ENCODE measurements around the gene FAHD2A. TPM values are rescaled to one million over a fixed set of nuclear protein-coding genes. Genes with fewer than 3 reads are reported as not detected.

The FAHD2A gene
- total and polyA plus RNA-seq, 2 of the 8 experiments (the other 6 are each of a cell fraction or from before 2014, with no cell fraction given): 24.2 to 26.7 TPM

GRCh38 chr2:95388091-95388692 lies 14.3 kb upstream of the FAHD2A start:
- Histone ChIP-seq H3K79me2 (ENCODE audit: control insufficient read depth in 1 of 2, insufficient read depth in 2 of 2, low read length in 2 of 2) (no peaks in the 10 kb centered on the region), H3K14ac (ENCODE audit: insufficient read length) (no peak overlapping the region), H3K4me2 (ENCODE audit: insufficient read depth in 1 of 2, low read depth in 2 of 2, low read length in 2 of 2) (no peak overlapping the region), H2BK15ac (ENCODE audit: low read length) (no peak overlapping the region), H3K23me2 (ENCODE audit: low read depth, low read length) (no peaks in the 10 kb centered on the region), H3K18ac (ENCODE audit: extremely low read depth, low read length) (no peak overlapping the region), H3K56ac (replicated peaks; ENCODE audit: insufficient read length, low read depth, low read length) (no peak overlapping the region), H3K36me3 (ENCODE audit: control insufficient read depth in 2 of 4, insufficient read depth in 4 of 4, low read length in 3 of 4) (no peaks in the 10 kb centered on the region), H2BK20ac (ENCODE audit: low read length) (no peak overlapping the region), H2AFZ (ENCODE audit: low read length) (no peak overlapping the region), H3K27me3 (replicated peaks in 1 of 4; ENCODE audit: control insufficient read depth in 3 of 4, extremely low read depth in 1 of 4, insufficient read depth in 3 of 4, low read length in 3 of 4) (peaks cover 0 to 2% (median 0%) of the 10 kb centered on the region in 4 experiments; a peak in 1 of 7 replicates), H2BK12ac (ENCODE audit: low read depth, low read length) (no peak overlapping the region), H2BK120ac (replicated peaks; ENCODE audit: low read depth, low read length) (no peak overlapping the region), H3K79me1 (ENCODE audit: low read depth, low read length) (no peaks in the 10 kb centered on the region), H3K23ac (ENCODE audit: insufficient read length) (no peak overlapping the region), H2AK5ac (ENCODE audit: low read depth, low read length) (no peak overlapping the region), H4K20me1 (replicated peaks in 1 of 2; ENCODE audit: control insufficient read depth in 1 of 2, insufficient read depth in 2 of 2, low read length in 2 of 2) (no peaks in the 10 kb centered on the region), H3K27ac (ENCODE audit: low read depth, low read length) (no peak overlapping the region), H3K4me1 (replicated peaks in 1 of 4; ENCODE audit: control insufficient read depth in 3 of 4, insufficient read depth in 4 of 4, low read length in 3 of 4) (no peaks in the 10 kb centered on the region; a peak in 1 of 7 replicates), H3K4me3 (ENCODE audit: extremely low read depth in 1 of 4, insufficient read depth in 2 of 4, low read depth in 3 of 4, low read length in 4 of 4) (no peak overlapping the region), H4K91ac (replicated peaks; ENCODE audit: insufficient read length, low read length) (no peak overlapping the region), H4K5ac (ENCODE audit: insufficient read length, low read depth, low read length) (no peak overlapping the region), H2BK5ac (ENCODE audit: low read depth, low read length) (no peak overlapping the region), H3K9me3 (ENCODE audit: insufficient read depth in 2 of 2, low read depth in 1 of 2, low read length in 1 of 2) (peaks cover 52 to 87% of the 10 kb centered on the region in 2 experiments), H3K4ac (replicated peaks; ENCODE audit: insufficient read length, low read depth, low read length) (no peak overlapping the region), H4K8ac (ENCODE audit: extremely low read depth, insufficient read depth, low read length) (no peak overlapping the region), H3K9ac (replicated peaks in 1 of 4; ENCODE audit: extremely low read depth in 1 of 4, low read depth in 3 of 4, low read length in 3 of 4) (no peak overlapping the region)
- ChIA-PET CTCF (ENCODE audit: partially characterized antibody) (interaction anchor here (1.3 to 1.4 kb wide), 3 partner anchors 10 to 43 kb away, joined by 3 to 5 read pairs (median 4); no protein-coding TSS in a partner anchor), POLR2A (ENCODE audit: partially characterized antibody) (interaction anchor here (0.7 kb wide), 1 partner anchor 112 kb away, joined by 3 read pairs; no protein-coding TSS in a partner anchor)
- FAIRE-seq (no peak), DNase-seq (ENCODE audit: low read depth in 1 of 2, low spot score in 2 of 2) (no peak)
- WGBS, 2 experiments (ENCODE audit: extremely low coverage in 1 of 2, insufficient coverage in 1 of 2, insufficient read length in 1 of 2, insufficient replicate concordance in 2 of 2, low coverage in 1 of 2, low lambda C conversion rate in 2 of 2, missing lambda C conversion rate in 1 of 2): 88% methylated on average over 14 of the region's 14 CpGs; no CpG with 5 or more reads in 1 of the 2 experiments
- TF ChIP-seq CTCF (IDR thresholded peaks at IDR 0.05; ENCODE audit: control extremely low read depth in 1 of 3, insufficient read depth in 1 of 3, low read depth in 1 of 3, low read length in 3 of 3) (no peak), JUN (IDR thresholded peaks at IDR 0.05; ENCODE audit: low read depth, low read length) (no peak), TBP (IDR thresholded peaks at IDR 0.05; ENCODE audit: low read depth, low read length) (no peak), EP300 (IDR thresholded peaks at IDR 0.05; ENCODE audit: borderline replicate concordance in 1 of 2, low read depth in 2 of 2, low read length in 2 of 2) (no peak), KDM4A (IDR thresholded peaks at IDR 0.05; ENCODE audit: low read depth, low read length, severe bottlenecking) (no peak), RBBP5 (IDR thresholded peaks at IDR 0.05; ENCODE audit: borderline replicate concordance, low read depth, low read length) (no peak), SRF (IDR thresholded peaks at IDR 0.05; ENCODE audit: low read depth, low read length) (no peak), ATF3 (IDR thresholded peaks at IDR 0.05; ENCODE audit: insufficient read depth, low read depth, low read length) (no peak), BCL11A (IDR thresholded peaks at IDR 0.05; ENCODE audit: low read depth in 2 of 2, low read length in 2 of 2) (no peak)
